Measurements from ENCODE around the gene CD160. TPM values are rescaled to one million over a fixed set of nuclear protein-coding genes. Genes with fewer than 3 reads are reported as not detected.

Gene CD160
- total RNA-seq, 1 experiment from 2014 or later, result not detected

DNA sequence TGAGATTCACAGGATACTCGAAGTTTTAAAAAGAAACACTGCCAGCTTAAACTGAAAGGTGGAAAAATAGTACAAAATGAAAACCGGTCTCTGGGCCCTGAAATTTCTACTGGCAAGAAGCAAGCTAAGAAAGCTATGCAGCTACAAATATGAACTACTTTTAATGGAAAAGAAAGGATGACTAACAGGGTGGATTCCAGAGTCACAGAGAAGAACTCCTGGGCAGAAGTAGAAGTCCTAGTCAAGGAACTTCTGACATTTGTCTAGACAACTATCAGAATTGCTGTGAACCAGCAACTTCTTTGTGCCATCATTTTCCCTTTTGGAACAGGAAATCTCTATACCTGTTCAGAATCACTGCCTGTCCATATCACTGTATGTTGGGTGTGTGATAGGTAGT is 38.1 kb downstream of the CD160 start:
- H2AFZ ChIP-seq (ENCODE audit: low read length), result no peak overlapping the region
- H3K27ac Mint-ChIP-seq, result no peak overlapping the region
- no peak overlapping the region for H2BK20ac ChIP-seq (ENCODE audit: low read depth, low read length, poor library complexity, severe bottlenecking)
- no CpG with 5 or more reads among the region's 2 CpGs for WGBS (ENCODE audit: extremely low coverage, insufficient read length, low lambda C conversion rate)
- TF ChIP-seq CTCF (conservative IDR thresholded peaks at IDR 0.05), result no peak
- H4K91ac ChIP-seq (ENCODE audit: insufficient read length, low read depth, low read length), result no peak overlapping the region
- H2BK5ac ChIP-seq (ENCODE audit: insufficient read length, low read length), result no peak overlapping the region
- H3K36me3 Mint-ChIP-seq (ENCODE audit: insufficient read depth in 1 of 3, low read depth in 3 of 3), result peaks cover 24 to 37% (median 25%) of the 10 kb centered on the region in 3 experiments
- no peak overlapping the region for H3K18ac ChIP-seq (ENCODE audit: insufficient read length, low read depth, low read length)
- no peak overlapping the region for H2BK120ac ChIP-seq (ENCODE audit: low read depth, low read length, poor library complexity, severe bottlenecking)
- H3K27me3 ChIP-seq (ENCODE audit: insufficient read depth, low read length), result no peaks in the 10 kb centered on the region
- no peaks in the 10 kb centered on the region for H3K9me3 ChIP-seq (ENCODE audit: control insufficient read depth, low read depth, low read length)
- H3K27me3 Mint-ChIP-seq (ENCODE audit: low read depth), result no peaks in the 10 kb centered on the region
- H3K56ac ChIP-seq (ENCODE audit: insufficient read length, low read depth, low read length), result no peak overlapping the region
- no peak overlapping the region for H4K5ac ChIP-seq (ENCODE audit: insufficient read length, low read depth, low read length)
- H3T11ph ChIP-seq (ENCODE audit: low read length), result no peak overlapping the region
- H3K23me2 ChIP-seq (ENCODE audit: insufficient read length, low read depth, low read length, poor library complexity, severe bottlenecking), result no peaks in the 10 kb centered on the region
- H3K9me3 Mint-ChIP-seq, result peaks cover 20 to 21% of the 10 kb centered on the region in 2 experiments
- no peak overlapping the region for H4K8ac ChIP-seq (replicated peaks; ENCODE audit: insufficient read length, low read depth, low read length)
- no peak overlapping the region for H2BK15ac ChIP-seq (ENCODE audit: low read depth, low read length)
- H2AK5ac ChIP-seq (ENCODE audit: insufficient read length, low read length), result no peak overlapping the region
- no peaks in the 10 kb centered on the region for H4K20me1 ChIP-seq (ENCODE audit: control insufficient read depth, insufficient read depth, insufficient read length)
- no peak overlapping the region for H3K14ac ChIP-seq (ENCODE audit: insufficient read depth, low read length)
- DNase-seq, result no peak
- no peaks in the 10 kb centered on the region for H3K4me1 Mint-ChIP-seq
- no peak overlapping the region for H3K9ac ChIP-seq (ENCODE audit: extremely low read depth, insufficient read length, low read length)
- H3K27ac ChIP-seq (ENCODE audit: insufficient read length, low read depth, low read length), result no peak overlapping the region
- no peak overlapping the region for H3K23ac ChIP-seq (ENCODE audit: insufficient read length, low read depth, low read length)
- H3K4me3 Mint-ChIP-seq, result no peak overlapping the region
- H3K4me2 ChIP-seq (ENCODE audit: insufficient read depth, insufficient read length, low read length), result no peak overlapping the region
- H3K79me2 ChIP-seq (ENCODE audit: insufficient read depth, low read length), result no peaks in the 10 kb centered on the region
- no peaks in the 10 kb centered on the region for H3K4me1 ChIP-seq (ENCODE audit: insufficient read depth, low read length)
- H3K4ac ChIP-seq (ENCODE audit: low read depth, low read length), result no peak overlapping the region
- H3K79me1 ChIP-seq (ENCODE audit: insufficient read depth, low read depth, low read length, poor library complexity, severe bottlenecking), result no peaks in the 10 kb centered on the region
- no peak overlapping the region for H2BK12ac ChIP-seq (ENCODE audit: insufficient read length, low read depth, low read length)
